ENCODE results near the gene CYCS.
"Not testable (repeated sequence)": the region's sequence is repeated elsewhere in the genome, so short reads cannot be mapped to it uniquely, and the experiment has no call there.

DNA sequence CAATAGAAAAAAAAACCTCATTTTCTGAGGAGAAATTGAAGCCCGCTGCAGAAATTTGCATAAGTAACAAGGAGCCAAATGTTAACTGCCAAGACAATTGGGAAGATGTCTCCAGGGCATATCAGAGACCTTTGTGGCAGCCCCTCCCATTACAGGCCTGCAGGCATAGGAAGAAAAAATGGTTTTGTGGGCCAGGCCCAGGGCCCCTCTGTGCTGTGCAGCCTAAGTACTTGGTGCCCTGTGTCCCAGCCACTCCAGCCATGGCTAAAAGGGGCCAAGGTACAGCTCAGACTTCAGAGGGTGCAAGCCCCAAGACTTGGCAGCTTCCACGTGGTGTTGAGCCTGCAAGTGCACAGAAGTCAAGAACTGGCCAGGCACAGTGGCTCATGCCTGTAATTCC lies 14.5 kb downstream of the CYCS start:
- not testable (repeated sequence) for TF ChIP-seq POLR2A (IDR thresholded peaks at IDR 0.05; ENCODE audit: low read length); GATA1 (IDR thresholded peaks at IDR 0.05; ENCODE audit: low read depth, low read length)
